ENCODE measurements around the gene SIRPG.

DNA sequence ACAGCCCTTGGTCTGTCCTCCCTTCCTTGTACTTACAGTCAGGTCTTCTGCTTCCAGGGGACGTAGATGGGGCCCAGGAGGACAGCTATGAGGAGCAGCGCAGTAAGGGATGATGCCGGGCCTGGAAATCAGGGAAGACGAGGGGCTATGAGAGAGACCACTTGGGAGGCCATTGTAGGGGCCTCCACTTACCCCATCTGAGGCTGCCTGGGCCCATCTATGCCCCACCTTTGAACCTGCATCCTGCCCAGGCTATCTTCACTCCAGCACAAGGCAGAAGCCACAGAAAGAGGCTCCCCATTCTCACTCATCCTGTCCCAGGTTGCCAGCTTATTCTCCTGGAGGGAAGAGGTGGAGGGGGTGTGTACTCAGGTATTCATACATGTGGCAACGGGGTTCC, 27.4 kb downstream of the SIRPG start:
- TF ChIP-seq TAF1 (IDR thresholded peaks at IDR 0.05; ENCODE audit: low read depth) (no peak), RAD21 (IDR thresholded peaks at IDR 0.05; ENCODE audit: low read depth) (no peak)
- TF ChIP-seq, protein P1, sequence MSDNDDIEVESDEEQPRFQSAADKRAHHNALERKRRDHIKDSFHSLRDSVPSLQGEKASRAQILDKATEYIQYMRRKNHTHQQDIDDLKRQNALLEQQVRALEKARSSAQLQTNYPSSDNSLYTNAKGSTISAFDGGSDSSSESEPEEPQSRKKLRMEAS (IDR thresholded peaks at IDR 0.05): no peak
- TF ChIP-seq, protein P2, sequence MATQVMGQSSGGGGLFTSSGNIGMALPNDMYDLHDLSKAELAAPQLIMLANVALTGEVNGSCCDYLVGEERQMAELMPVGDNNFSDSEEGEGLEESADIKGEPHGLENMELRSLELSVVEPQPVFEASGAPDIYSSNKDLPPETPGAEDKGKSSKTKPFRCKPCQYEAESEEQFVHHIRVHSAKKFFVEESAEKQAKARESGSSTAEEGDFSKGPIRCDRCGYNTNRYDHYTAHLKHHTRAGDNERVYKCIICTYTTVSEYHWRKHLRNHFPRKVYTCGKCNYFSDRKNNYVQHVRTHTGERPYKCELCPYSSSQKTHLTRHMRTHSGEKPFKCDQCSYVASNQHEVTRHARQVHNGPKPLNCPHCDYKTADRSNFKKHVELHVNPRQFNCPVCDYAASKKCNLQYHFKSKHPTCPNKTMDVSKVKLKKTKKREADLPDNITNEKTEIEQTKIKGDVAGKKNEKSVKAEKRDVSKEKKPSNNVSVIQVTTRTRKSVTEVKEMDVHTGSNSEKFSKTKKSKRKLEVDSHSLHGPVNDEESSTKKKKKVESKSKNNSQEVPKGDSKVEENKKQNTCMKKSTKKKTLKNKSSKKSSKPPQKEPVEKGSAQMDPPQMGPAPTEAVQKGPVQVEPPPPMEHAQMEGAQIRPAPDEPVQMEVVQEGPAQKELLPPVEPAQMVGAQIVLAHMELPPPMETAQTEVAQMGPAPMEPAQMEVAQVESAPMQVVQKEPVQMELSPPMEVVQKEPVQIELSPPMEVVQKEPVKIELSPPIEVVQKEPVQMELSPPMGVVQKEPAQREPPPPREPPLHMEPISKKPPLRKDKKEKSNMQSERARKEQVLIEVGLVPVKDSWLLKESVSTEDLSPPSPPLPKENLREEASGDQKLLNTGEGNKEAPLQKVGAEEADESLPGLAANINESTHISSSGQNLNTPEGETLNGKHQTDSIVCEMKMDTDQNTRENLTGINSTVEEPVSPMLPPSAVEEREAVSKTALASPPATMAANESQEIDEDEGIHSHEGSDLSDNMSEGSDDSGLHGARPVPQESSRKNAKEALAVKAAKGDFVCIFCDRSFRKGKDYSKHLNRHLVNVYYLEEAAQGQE (IDR thresholded peaks at IDR 0.05; ENCODE audit: low read depth): no peak
